B cell (primary cell): ENCODE data around the gene CCM2. TPM values are rescaled to one million over a fixed set of nuclear protein-coding genes. Genes with fewer than 3 reads are reported as not detected.

Experiments used
- ATAC-seq: fragments of 200-7000 bp; cut with Tn5 transposase; one replicate; pipeline ENCODE4 v1.10.0; 2021; ENCODE audit warnings: low read depth, mild to moderate bottlenecking, moderate number of reproducible peaks, moderate library complexity
- CTCF ChIA-PET: fragments of 350-600 bp; sonication (Branson Sonifier 250); formaldehyde crosslinking; loops from one replicate; lab custom pipeline; 2021; ENCODE audit warnings: antibody characterized with exemption, inconsistent platforms; lab: Charles Lee
- POLR2A ChIA-PET: fragments of 350-600 bp; sonication (Branson Sonifier 250); formaldehyde crosslinking; loops from one replicate; lab custom pipeline; 2021; ENCODE audit warnings: antibody characterized with exemption; lab: Charles Lee
- DNase-seq: peaks from one replicate; pipeline ENCODE4 v3.0.0; 2013
- H2AFZ ChIP-seq: 2 replicates; pipeline ENCODE4 v1.6.1; 2012; ENCODE audit warnings: mild to moderate bottlenecking, low read depth, low read length; ENCODE audit not compliant: insufficient read depth, poor library complexity, severe bottlenecking
- H3K27ac ChIP-seq, 2 donors: 1 replicate in 1 of 2; 2 replicates in 1 of 2; pipeline ENCODE4 v1.5.1; 2012 to 2013; ENCODE audit warnings: low read length in 2 of 2, mild to moderate bottlenecking in 2 of 2, moderate library complexity in 1 of 2
- H3K27me3 ChIP-seq, 4 experiments: fragments of 200-600 bp in 1 of 4; sonication (generic) in 1 of 4; replicated peaks in 1 of 4; 1 replicate in 2 of 4; 2 replicates in 2 of 4; pipeline versions ENCODE4 v1.6.1 to v1.7.0; 2013 to 2016; ENCODE audit warnings: low read length in 3 of 4, mild to moderate bottlenecking in 2 of 4, mixed read lengths in 1 of 4, moderate library complexity in 1 of 4; ENCODE audit not compliant: insufficient read depth in 4 of 4, control insufficient read depth in 3 of 4; ENCODE audit errors: control extremely low read depth in 1 of 4
- H3K36me3 ChIP-seq, 2 experiments: replicated peaks in 1 of 2; 1 replicate in 1 of 2; 2 replicates in 1 of 2; pipeline versions ENCODE4 v1.6.1 to v1.7.1; 2013; ENCODE audit warnings: low read length in 1 of 2; ENCODE audit not compliant: insufficient read depth in 2 of 2, control insufficient read depth in 1 of 2; ENCODE audit errors: control extremely low read depth in 1 of 2, extremely low read depth in 1 of 2
- H3K4me1 ChIP-seq, 2 donors: fragments of 200-600 bp in 1 of 2; sonication (generic) in 1 of 2; 1 replicate in 1 of 2; 2 replicates in 1 of 2; pipeline versions ENCODE4 v1.5.1 to v1.6.1; 2013 to 2017; ENCODE audit warnings: low read length in 2 of 2; ENCODE audit not compliant: control insufficient read depth in 2 of 2, insufficient read depth in 2 of 2
- H3K4me2 ChIP-seq: replicated peaks from 2 replicates; pipeline ENCODE3; 2012; ENCODE audit warnings: mild to moderate bottlenecking, low read depth, low read length; ENCODE audit not compliant: poor library complexity, severe bottlenecking
- H3K4me3 ChIP-seq, 5 experiments: fragments of 200-600 bp in 1 of 5; sonication (generic) in 1 of 5; 1 replicate in 3 of 5; 2 replicates in 2 of 5; pipeline versions ENCODE4 v1.5.1 to v1.7.0; 2011 to 2016; ENCODE audit warnings: low read length in 4 of 5, mild to moderate bottlenecking in 4 of 5, low read depth in 2 of 5, control low read depth in 1 of 5, moderate library complexity in 1 of 5; ENCODE audit not compliant: insufficient read depth in 1 of 5; ENCODE audit errors: control extremely low read depth in 1 of 5, extremely low read depth in 1 of 5
- H3K79me2 ChIP-seq: fragments of 200-600 bp; sonication (generic); one replicate; pipeline ENCODE4 v1.6.0; 2016; ENCODE audit warnings: low read length; ENCODE audit not compliant: control insufficient read depth, insufficient read depth
- H3K9ac ChIP-seq: fragments of 200-600 bp; sonication (generic); 2 replicates; pipeline ENCODE4 v1.6.1; 2017; ENCODE audit warnings: mild to moderate bottlenecking, low read length, moderate library complexity
- H3K9me3 ChIP-seq, 3 donors: one replicate each; pipeline versions ENCODE4 v1.6.1 to v1.7.1; 2013; ENCODE audit warnings: low read length in 2 of 3; ENCODE audit not compliant: control insufficient read depth in 2 of 3, insufficient read depth in 1 of 3; ENCODE audit errors: control extremely low read depth in 1 of 3
- H4K20me1 ChIP-seq: 2 replicates; pipeline ENCODE4 v1.6.0; 2012; ENCODE audit warnings: mild to moderate bottlenecking, low read length; ENCODE audit not compliant: insufficient read depth, control insufficient read depth, poor library complexity, severe bottlenecking
- H3K27ac Mint-ChIP-seq: one replicate; pipeline ENCODE4 v1.8.0; 2021; ENCODE audit warnings: mixed read lengths
- H3K27me3 Mint-ChIP-seq: one replicate; pipeline ENCODE4 v1.8.0; 2021; ENCODE audit warnings: mixed read lengths
- H3K4me1 Mint-ChIP-seq: one replicate; pipeline ENCODE4 v1.8.0; 2021; ENCODE audit warnings: mixed read lengths
- H3K4me3 Mint-ChIP-seq: one replicate; pipeline ENCODE4 v1.8.0; 2021; ENCODE audit warnings: mixed read lengths
- H3K9me3 Mint-ChIP-seq: one replicate; pipeline ENCODE4 v1.8.0; 2022; ENCODE audit warnings: mixed read lengths; ENCODE audit not compliant: insufficient read depth
- CTCF ChIP-seq: fragments of 200-600 bp; IDR thresholded peaks from one replicate; pipeline ENCODE4 v1.8.0; 2022; ENCODE audit warnings: antibody characterized with exemption, mild to moderate bottlenecking
- EZH2 ChIP-seq: IDR thresholded peaks from 2 replicates; pipeline ENCODE4 v1.6.1; 2012; ENCODE audit warnings: borderline replicate concordance, low read depth, mild to moderate bottlenecking, moderate library complexity, low read length; ENCODE audit not compliant: insufficient read depth, poor library complexity, severe bottlenecking
- WGBS: methylation state at CpG from one replicate; pipeline ENCODE4 v1.1.5; 2013; ENCODE audit warnings: missing lambda C conversion rate; ENCODE audit not compliant: insufficient coverage; 5-methylcytosine and 5-hydroxymethylcytosine counted together
- intact Hi-C: fragments of 100-400 bp; cut with micrococcal nuclease; formaldehyde crosslinking; loops from one replicate; pipeline ENCODE4 v1.10.0; 2022
- polyA plus RNA-seq: library from polyadenylated mRNA; depleted of rRNA; stranded (reverse); fragments of >200 nt; gene quantifications from 2 replicates; pipeline ENCODE4 v1.2.3, GENCODE V29; 2012
- total RNA-seq, 2 donors: library from RNA; stranded (reverse); fragments of 120-200 nt in 1 of 2; gene quantifications; 1 replicate in 1 of 2; 2 replicates in 1 of 2; pipeline versions ENCODE4 v1.2.3 to v1.2.4, GENCODE V29; 2013 to 2022

CCM2 gene
- total and polyA plus RNA-seq, 2 donors (not counting 1 experiment from before 2014, with no cell fraction given): 150 to 201 TPM

- Histone ChIP-seq H3K9ac (no peak overlapping the region), H3K4me3 (no peak overlapping the region), H3K36me3 (peaks cover 0 to 9% of the 10 kb centered on the region in 2 experiments), H3K27ac (no peak overlapping the region), H3K4me1 (no peaks in the 10 kb centered on the region), H3K79me2 (no peaks in the 10 kb centered on the region), H3K4me2 (no peak overlapping the region), H2AFZ (no peak overlapping the region), H3K9me3 (no peaks in the 10 kb centered on the region), H4K20me1 (peaks cover 22% of the 10 kb centered on the region), H3K27me3 (no peaks in the 10 kb centered on the region)
- Mint-ChIP-seq H3K4me3 (no peak overlapping the region), H3K27ac (peak overlapping the region; percentile 37), H3K4me1 (no peaks in the 10 kb centered on the region), H3K9me3 (no peaks in the 10 kb centered on the region), H3K27me3 (no peaks in the 10 kb centered on the region)
- TF ChIP-seq CTCF (no peak), EZH2 (no peak)
- intact Hi-C loops: no loop called here
- ChIA-PET CTCF (interaction anchor here (0.7 to 0.9 kb wide), 2 partner anchors 55 to 103 kb away, joined by 3 read pairs; no protein-coding TSS in a partner anchor), POLR2A (no interaction called here)
- ATAC-seq: peak; percentile 20
- DNase-seq: no peak
- 92% methylated on average over 11 of the region's 14 CpGs for WGBS
These were observed 81.1 kb downstream of the CCM2 start for GRCh38 chr7:45080958-45081669.

GRCh38 chr7:45081670-45081974 lies 81.6 kb downstream of the CCM2 start:
- Mint-ChIP-seq H3K27me3 (no peaks in the 10 kb centered on the region), H3K4me1 (no peaks in the 10 kb centered on the region), H3K27ac (no peak overlapping the region), H3K4me3 (no peak overlapping the region), H3K9me3 (no peaks in the 10 kb centered on the region)
- H3K27ac ChIP-seq: no peak overlapping the region
- no peak overlapping the region for H3K4me3 ChIP-seq
- ATAC-seq (no peak), DNase-seq (no peak)
- H3K4me1 ChIP-seq: no peaks in the 10 kb centered on the region
- no peaks in the 10 kb centered on the region for H3K79me2 ChIP-seq
- ChIA-PET POLR2A (no interaction called here), CTCF (no interaction called here)
- H3K4me2 ChIP-seq: no peak overlapping the region
- no peak for TF ChIP-seq CTCF
- no peak for TF ChIP-seq EZH2
- no peak overlapping the region for H3K9ac ChIP-seq
- H2AFZ ChIP-seq: no peak overlapping the region
- H3K36me3 ChIP-seq: peaks cover 0 to 6% of the 10 kb centered on the region in 2 experiments
- 99% methylated on average over 9 of the region's 9 CpGs for WGBS
- no peaks in the 10 kb centered on the region for H3K9me3 ChIP-seq
- H4K20me1 ChIP-seq: peaks cover 17% of the 10 kb centered on the region
- no peaks in the 10 kb centered on the region for H3K27me3 ChIP-seq
- intact Hi-C loops: no loop called here
